GM12878 (cell line): Measurements from ENCODE around the gene ZNF576. TPM values are rescaled to one million over a fixed set of nuclear protein-coding genes. Genes with fewer than 3 reads are reported as not detected.

Experiments
- ATAC-seq: fragments of 200-7000 bp; cut with Tn5 transposase; 3 replicates; pipeline ENCODE4 v1.9.1; 2020; ENCODE audit warnings: mild to moderate bottlenecking, moderate library complexity
- BruUV-seq: library from RNA; stranded (reverse); fragments of 400-500 nt; replicated peaks from 2 replicates; lab custom pipeline; 2021; lab: Mats Ljungman, UMichigan
- CTCF ChIA-PET: fragments of 300-600 bp; sonication (Branson Sonifier 250); formaldehyde crosslinking; extraction: SDS; loops from one replicate; lab custom pipeline; 2021; ENCODE audit warnings: inconsistent platforms; lab: Yijun Ruan, JAX
- POLR2A ChIA-PET: fragments of 350-600 bp; formaldehyde crosslinking; extraction: SDS; loops from one replicate; lab custom pipeline; 2021; ENCODE audit warnings: inconsistent platforms; lab: Charles Lee
- RAD21 ChIA-PET: fragments of 300-600 bp; sonication (Branson Sonifier 250); formaldehyde crosslinking; loops from one replicate; lab custom pipeline; 2023; ENCODE audit warnings: antibody characterized with exemption; ENCODE audit not compliant: unreplicated experiment; lab: Charles Lee
- SMC1A ChIA-PET: fragments of 300-600 bp; sonication (Branson Sonifier 250); formaldehyde crosslinking; loops from one replicate; lab custom pipeline; 2023; ENCODE audit not compliant: unreplicated experiment, uncharacterized antibody; lab: Charles Lee
- DNase-seq: peaks from one replicate; pipeline ENCODE4 v3.0.0-alpha.2; 2011; ENCODE audit warnings: low read depth, low spot score
- FAIRE-seq: peaks from 3 replicates; lab custom pipeline; 2011; peaks lifted over from hg19 to GRCh38; lab: Jason Lieb, UNC
- H2AFZ ChIP-seq: 2 replicates; pipeline ENCODE4 v1.6.0; 2011; ENCODE audit warnings: low read depth, low read length, control low read depth; ENCODE audit not compliant: control insufficient read depth
- H3K27ac ChIP-seq: 2 replicates; pipeline ENCODE4 v1.5.1; 2011; ENCODE audit warnings: control low read depth; ENCODE audit not compliant: control insufficient read depth, insufficient read depth
- H3K27me3 ChIP-seq, 2 experiments: replicated peaks in 1 of 2; 2 replicates each; pipeline versions ENCODE4 v1.6.0 to v1.6.1; 2011; ENCODE audit warnings: low read length in 1 of 2; ENCODE audit not compliant: control insufficient read depth in 2 of 2, insufficient read depth in 2 of 2
- H3K36me3 ChIP-seq, 2 experiments: 2 replicates each; pipeline ENCODE4 v1.5.1; 2011; ENCODE audit warnings: low read length in 1 of 2; ENCODE audit not compliant: control insufficient read depth in 2 of 2, insufficient read depth in 2 of 2
- H3K4me1 ChIP-seq: 2 replicates; pipeline ENCODE4 v1.6.1; 2011; ENCODE audit warnings: mild to moderate bottlenecking, low read length, moderate library complexity, mixed read lengths; ENCODE audit not compliant: control insufficient read depth, insufficient read depth
- H3K4me2 ChIP-seq: 2 replicates; pipeline ENCODE4 v1.6.0; 2011; ENCODE audit warnings: control low read depth; ENCODE audit not compliant: control insufficient read depth, insufficient read depth
- H3K4me3 ChIP-seq: fragments of 200-600 bp; sonication (generic); 2 replicates; pipeline ENCODE4 v1.5.1; 2016
- H3K79me2 ChIP-seq: 2 replicates; pipeline ENCODE4 v1.6.0; 2011; ENCODE audit warnings: low read length; ENCODE audit not compliant: control insufficient read depth, insufficient read depth
- H3K9ac ChIP-seq: 2 replicates; pipeline ENCODE4 v1.8.0; 2011; ENCODE audit warnings: low read length, control low read depth, mixed read lengths; ENCODE audit not compliant: control insufficient read depth, insufficient read depth
- H3K9me3 ChIP-seq: replicated peaks from 3 replicates; pipeline ENCODE4 v1.5.1; 2011; ENCODE audit warnings: mild to moderate bottlenecking, low read length; ENCODE audit not compliant: control insufficient read depth, insufficient read depth
- H4K20me1 ChIP-seq: 2 replicates; pipeline ENCODE4 v1.6.0; 2011; ENCODE audit not compliant: control insufficient read depth, insufficient read depth
- CBFB ChIP-seq: IDR thresholded peaks from 2 replicates; pipeline ENCODE4 v1.6.1; 2016; ENCODE audit warnings: antibody characterized with exemption, low read depth
- CBX3 ChIP-seq: fragments of 200-600 bp; sonication (generic); IDR thresholded peaks from 2 replicates; pipeline ENCODE4 v1.6.1; 2016; ENCODE audit warnings: low read depth, borderline replicate concordance
- CREM ChIP-seq: IDR thresholded peaks from 2 replicates; pipeline ENCODE4 v1.6.1; 2014; ENCODE audit warnings: antibody characterized with exemption, low read depth
- EGR1 ChIP-seq, 2 experiments: IDR thresholded peaks; 1 replicate in 1 of 2; 2 replicates in 1 of 2; pipeline ENCODE4 v1.6.1; 2011 to 2012; ENCODE audit warnings: low read depth in 2 of 2, low read length in 2 of 2, borderline replicate concordance in 1 of 2, mild to moderate bottlenecking in 1 of 2, moderate library complexity in 1 of 2
- FOXM1 ChIP-seq: IDR thresholded peaks from 2 replicates; pipeline ENCODE4 v1.6.1; 2012; ENCODE audit warnings: low read depth, mild to moderate bottlenecking, inconsistent platforms, low read length, moderate library complexity
- IKZF2 ChIP-seq, 2 experiments: fragments of 450-650 bp; IDR thresholded peaks; 2 replicates each; pipeline ENCODE4 v1.6.1; 2017; ENCODE audit warnings: mild to moderate bottlenecking in 2 of 2, moderate library complexity in 2 of 2
- MYB ChIP-seq: fragments of 150-350 bp; IDR thresholded peaks from 2 replicates; pipeline ENCODE4 v1.6.1; 2014; ENCODE audit warnings: mild to moderate bottlenecking, low read depth, low read length, borderline replicate concordance
- MYC ChIP-seq: IDR thresholded peaks from 2 replicates; pipeline ENCODE4 v1.6.1; 2011; ENCODE audit warnings: mild to moderate bottlenecking, low read length, moderate library complexity, inconsistent platforms; ENCODE audit not compliant: insufficient read depth, insufficient replicate concordance, insufficient read length, severe bottlenecking
- RELA ChIP-seq: fragments of 450-650 bp; IDR thresholded peaks from 2 replicates; pipeline ENCODE4 v1.8.0; 2014; ENCODE audit warnings: borderline replicate concordance; ENCODE audit not compliant: partially characterized antibody
- SMAD1 ChIP-seq: fragments of 450-650 bp; IDR thresholded peaks from 2 replicates; pipeline ENCODE4 v1.6.1; 2018; ENCODE audit warnings: mild to moderate bottlenecking, low read depth; ENCODE audit not compliant: partially characterized antibody
- YBX1 ChIP-seq: fragments of 450-650 bp; IDR thresholded peaks from 2 replicates; pipeline ENCODE4 v1.6.1; 2016; ENCODE audit warnings: antibody characterized with exemption
- ZNF274 ChIP-seq: IDR thresholded peaks from one replicate; pipeline ENCODE4 v1.8.0; 2011; ENCODE audit not compliant: insufficient read length, insufficient read depth
- WGBS: methylation state at CpG from one replicate; pipeline ENCODE4 v1.1.6; 2016; ENCODE audit warnings: low lambda C conversion rate; ENCODE audit not compliant: insufficient replicate concordance, insufficient coverage; ENCODE audit errors: missing lambda C conversion rate; 5-methylcytosine and 5-hydroxymethylcytosine counted together
- in situ Hi-C: fragments of 300-500 bp; cut with MboI; formaldehyde crosslinking; loops from 9 replicates; pipeline ENCODE4 v1.14.3; 2018; ENCODE audit warnings: mixed read lengths
- intact Hi-C: fragments of 100-400 bp; cut with micrococcal nuclease; formaldehyde crosslinking; loops from one replicate; pipeline ENCODE4 v1.14.2; 2022; ENCODE audit not compliant: unreplicated experiment
- polyA plus RNA-seq, 11 experiments: library from polyadenylated mRNA; depleted of rRNA in 4 of 11; unstranded in 6 of 11; stranded (reverse) in 5 of 11; fragments of >200 nt; fragmentation: Nextera tagmentation in 4 of 11; fragmentation: Illumina TruSeq in 1 of 11; extraction: Ambion mirVana in 4 of 11; extraction: Trizol in 1 of 11; gene quantifications; 1 replicate in 1 of 11; 2 replicates in 10 of 11; pipeline versions ENCODE4 v1.2.1 to v1.2.3, GENCODE V29; 2011 to 2016; ENCODE audit warnings: inconsistent platforms in 2 of 11, missing spikeins in 2 of 11, low read depth in 1 of 11
- total RNA-seq, 4 experiments: library from RNA; depleted of rRNA in 3 of 4; stranded (reverse); fragments of >200 nt in 3 of 4; fragmentation: Illumina TruSeq in 1 of 4; extraction: Trizol in 1 of 4; gene quantifications; 2 replicates each; pipeline versions ENCODE4 v1.2.1 to v1.2.3, GENCODE V29; 2013 to 2021
- TF ChIP-seq, protein P1 (sequence below): fragments of 450-650 bp; IDR thresholded peaks from 2 replicates; pipeline ENCODE4 v1.6.1; 2017; ENCODE audit warnings: mild to moderate bottlenecking, moderate library complexity
- TF ChIP-seq, protein P2 (sequence below): fragments of 450-650 bp; IDR thresholded peaks from 2 replicates; pipeline ENCODE4 v1.6.1; 2017; ENCODE audit warnings: low read depth, mild to moderate bottlenecking, moderate library complexity
- TF ChIP-seq, protein P3 (sequence below): IDR thresholded peaks from 2 replicates; pipeline ENCODE4 v1.6.1; 2012; ENCODE audit warnings: low read depth, low read length, improper control_type of control experiment
- TF ChIP-seq, protein P4 (sequence below): IDR thresholded peaks from 2 replicates; pipeline ENCODE4 v1.6.1; 2011; ENCODE audit warnings: borderline replicate concordance, low read depth, mild to moderate bottlenecking, moderate library complexity, low read length; ENCODE audit not compliant: insufficient read depth, poor library complexity, severe bottlenecking

ZNF576 gene
- total and polyA plus RNA-seq, 10 of the 15 experiments (the other 5 are each of a cell fraction or from before 2014, with no cell fraction given), result 7.4 to 29.8 (median 14.3) TPM

DNA sequence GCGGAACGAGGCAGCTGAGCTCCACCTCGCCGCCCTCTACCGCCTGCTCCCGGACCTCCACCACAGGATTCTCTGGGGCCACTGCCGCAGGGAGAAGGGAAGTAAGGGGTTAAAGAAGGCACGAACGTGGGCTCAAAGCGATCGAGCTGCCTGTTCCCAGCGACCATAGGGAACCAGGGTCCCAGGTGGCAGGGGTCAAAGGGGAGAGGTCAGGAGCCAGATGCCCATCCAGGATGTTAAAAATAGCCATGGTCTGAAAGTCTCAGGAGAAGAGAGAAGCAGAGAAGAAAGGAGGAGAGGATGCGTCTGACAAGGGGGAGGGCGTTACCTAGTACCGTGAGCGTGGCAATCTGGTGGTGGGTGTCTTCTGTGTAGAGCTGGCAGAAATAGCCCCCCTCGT, 30.4 kb downstream of the ZNF576 start:
- Histone ChIP-seq H3K27ac (no peak overlapping the region), H4K20me1 (no peaks in the 10 kb centered on the region), H3K9ac (no peak overlapping the region), H3K79me2 (no peaks in the 10 kb centered on the region), H3K4me3 (no peak overlapping the region), H3K27me3 (no peaks in the 10 kb centered on the region), H3K9me3 (no peaks in the 10 kb centered on the region), H3K4me1 (no peaks in the 10 kb centered on the region), H2AFZ (no peak overlapping the region), H3K36me3 (no peaks in the 10 kb centered on the region), H3K4me2 (no peak overlapping the region)
- TF ChIP-seq, protein P1, sequence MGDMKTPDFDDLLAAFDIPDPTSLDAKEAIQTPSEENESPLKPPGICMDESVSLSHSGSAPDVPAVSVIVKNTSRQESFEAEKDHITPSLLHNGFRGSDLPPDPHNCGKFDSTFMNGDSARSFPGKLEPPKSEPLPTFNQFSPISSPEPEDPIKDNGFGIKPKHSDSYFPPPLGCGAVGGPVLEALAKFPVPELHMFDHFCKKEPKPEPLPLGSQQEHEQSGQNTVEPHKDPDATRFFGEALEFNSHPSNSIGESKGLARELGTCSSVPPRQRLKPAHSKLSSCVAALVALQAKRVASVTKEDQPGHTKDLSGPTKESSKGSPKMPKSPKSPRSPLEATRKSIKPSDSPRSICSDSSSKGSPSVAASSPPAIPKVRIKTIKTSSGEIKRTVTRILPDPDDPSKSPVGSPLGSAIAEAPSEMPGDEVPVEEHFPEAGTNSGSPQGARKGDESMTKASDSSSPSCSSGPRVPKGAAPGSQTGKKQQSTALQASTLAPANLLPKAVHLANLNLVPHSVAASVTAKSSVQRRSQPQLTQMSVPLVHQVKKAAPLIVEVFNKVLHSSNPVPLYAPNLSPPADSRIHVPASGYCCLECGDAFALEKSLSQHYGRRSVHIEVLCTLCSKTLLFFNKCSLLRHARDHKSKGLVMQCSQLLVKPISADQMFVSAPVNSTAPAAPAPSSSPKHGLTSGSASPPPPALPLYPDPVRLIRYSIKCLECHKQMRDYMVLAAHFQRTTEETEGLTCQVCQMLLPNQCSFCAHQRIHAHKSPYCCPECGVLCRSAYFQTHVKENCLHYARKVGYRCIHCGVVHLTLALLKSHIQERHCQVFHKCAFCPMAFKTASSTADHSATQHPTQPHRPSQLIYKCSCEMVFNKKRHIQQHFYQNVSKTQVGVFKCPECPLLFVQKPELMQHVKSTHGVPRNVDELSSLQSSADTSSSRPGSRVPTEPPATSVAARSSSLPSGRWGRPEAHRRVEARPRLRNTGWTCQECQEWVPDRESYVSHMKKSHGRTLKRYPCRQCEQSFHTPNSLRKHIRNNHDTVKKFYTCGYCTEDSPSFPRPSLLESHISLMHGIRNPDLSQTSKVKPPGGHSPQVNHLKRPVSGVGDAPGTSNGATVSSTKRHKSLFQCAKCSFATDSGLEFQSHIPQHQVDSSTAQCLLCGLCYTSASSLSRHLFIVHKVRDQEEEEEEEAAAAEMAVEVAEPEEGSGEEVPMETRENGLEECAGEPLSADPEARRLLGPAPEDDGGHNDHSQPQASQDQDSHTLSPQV, result no peak
- TF ChIP-seq SMAD1 (no peak), CBFB (no peak), CREM (no peak), EGR1 (IDR thresholded peaks at IDR 0.05; ENCODE audit: borderline replicate concordance in 1 of 2, low read depth in 2 of 2, low read length in 2 of 2) (no peak), IKZF2 (IDR thresholded peaks at IDR 0.05) (no peak), YBX1 (no peak), FOXM1 (no peak), CBX3 (no peak), ZNF274 (no peak), MYB (no peak), RELA (no peak), MYC (no peak)
- TF ChIP-seq, protein P2, sequence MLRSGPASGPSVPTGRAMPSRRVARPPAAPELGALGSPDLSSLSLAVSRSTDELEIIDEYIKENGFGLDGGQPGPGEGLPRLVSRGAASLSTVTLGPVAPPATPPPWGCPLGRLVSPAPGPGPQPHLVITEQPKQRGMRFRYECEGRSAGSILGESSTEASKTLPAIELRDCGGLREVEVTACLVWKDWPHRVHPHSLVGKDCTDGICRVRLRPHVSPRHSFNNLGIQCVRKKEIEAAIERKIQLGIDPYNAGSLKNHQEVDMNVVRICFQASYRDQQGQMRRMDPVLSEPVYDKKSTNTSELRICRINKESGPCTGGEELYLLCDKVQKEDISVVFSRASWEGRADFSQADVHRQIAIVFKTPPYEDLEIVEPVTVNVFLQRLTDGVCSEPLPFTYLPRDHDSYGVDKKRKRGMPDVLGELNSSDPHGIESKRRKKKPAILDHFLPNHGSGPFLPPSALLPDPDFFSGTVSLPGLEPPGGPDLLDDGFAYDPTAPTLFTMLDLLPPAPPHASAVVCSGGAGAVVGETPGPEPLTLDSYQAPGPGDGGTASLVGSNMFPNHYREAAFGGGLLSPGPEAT, result no peak
- TF ChIP-seq, protein P3, sequence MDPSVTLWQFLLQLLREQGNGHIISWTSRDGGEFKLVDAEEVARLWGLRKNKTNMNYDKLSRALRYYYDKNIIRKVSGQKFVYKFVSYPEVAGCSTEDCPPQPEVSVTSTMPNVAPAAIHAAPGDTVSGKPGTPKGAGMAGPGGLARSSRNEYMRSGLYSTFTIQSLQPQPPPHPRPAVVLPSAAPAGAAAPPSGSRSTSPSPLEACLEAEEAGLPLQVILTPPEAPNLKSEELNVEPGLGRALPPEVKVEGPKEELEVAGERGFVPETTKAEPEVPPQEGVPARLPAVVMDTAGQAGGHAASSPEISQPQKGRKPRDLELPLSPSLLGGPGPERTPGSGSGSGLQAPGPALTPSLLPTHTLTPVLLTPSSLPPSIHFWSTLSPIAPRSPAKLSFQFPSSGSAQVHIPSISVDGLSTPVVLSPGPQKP, result no peak
- TF ChIP-seq, protein P4, sequence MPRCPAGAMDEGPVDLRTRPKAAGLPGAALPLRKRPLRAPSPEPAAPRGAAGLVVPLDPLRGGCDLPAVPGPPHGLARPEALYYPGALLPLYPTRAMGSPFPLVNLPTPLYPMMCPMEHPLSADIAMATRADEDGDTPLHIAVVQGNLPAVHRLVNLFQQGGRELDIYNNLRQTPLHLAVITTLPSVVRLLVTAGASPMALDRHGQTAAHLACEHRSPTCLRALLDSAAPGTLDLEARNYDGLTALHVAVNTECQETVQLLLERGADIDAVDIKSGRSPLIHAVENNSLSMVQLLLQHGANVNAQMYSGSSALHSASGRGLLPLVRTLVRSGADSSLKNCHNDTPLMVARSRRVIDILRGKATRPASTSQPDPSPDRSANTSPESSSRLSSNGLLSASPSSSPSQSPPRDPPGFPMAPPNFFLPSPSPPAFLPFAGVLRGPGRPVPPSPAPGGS, result no peak
- RAD21 ChIA-PET, result no interaction called here
- POLR2A ChIA-PET, result no interaction called here
- WGBS, result 46% methylated on average over 17 of the region's 17 CpGs
- in situ Hi-C loops (no loop called here), intact Hi-C loops (no loop called here)
- ATAC-seq, result no peak
- no peak for DNase-seq
- FAIRE-seq, result no peak
- CTCF ChIA-PET, result interaction anchor here (0.6 kb wide), 1 partner anchor 15 kb away, joined by 3 read pairs; no protein-coding TSS in a partner anchor
- SMC1A ChIA-PET, result no interaction called here
- BruUV-seq, result no TSS peak
